HG03025 (cell line): ENCODE results near the gene ZDHHC22.

ENCODE experiments used
- ATAC-seq: cut with Tn5 transposase; IDR thresholded peaks from one replicate; pipeline ENCODE4 v1.9.1; 2021; ENCODE audit warnings: mild to moderate bottlenecking, moderate library complexity; ENCODE audit not compliant: unreplicated experiment, low FRiP score

ZDHHC22 gene

DNA sequence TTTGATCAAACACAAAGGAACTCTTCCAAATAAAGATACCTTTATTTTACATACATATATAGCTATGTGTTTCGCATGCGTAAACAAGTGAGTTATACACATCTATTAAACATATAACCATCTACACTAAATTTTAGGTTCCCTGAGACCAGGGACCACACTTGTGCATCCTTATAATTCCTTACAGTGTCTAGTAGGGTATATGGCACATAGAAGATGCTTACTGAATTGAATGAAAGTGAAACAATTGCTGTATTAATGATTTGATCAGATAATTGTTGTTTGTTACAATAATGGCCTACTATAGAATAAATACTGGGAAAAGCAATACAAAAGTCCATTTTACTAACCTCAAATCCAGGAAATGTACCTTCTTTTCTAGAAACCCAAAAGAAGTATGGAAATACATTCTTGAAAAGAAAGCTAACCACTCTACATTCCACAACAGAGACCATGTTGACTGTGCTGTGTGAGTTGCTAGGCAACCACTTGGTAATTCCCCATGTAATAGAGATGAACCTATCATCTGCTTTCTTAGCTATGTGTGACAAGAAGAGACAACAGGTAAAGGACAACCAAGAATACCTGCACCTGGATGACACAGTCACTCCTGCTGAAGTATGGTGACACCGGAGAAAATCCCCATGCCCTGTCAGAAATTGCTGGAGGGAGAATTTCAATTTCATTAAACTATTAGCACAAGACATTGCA lies 55.4 kb downstream of the ZDHHC22 start:
- no peak for ATAC-seq

DNA sequence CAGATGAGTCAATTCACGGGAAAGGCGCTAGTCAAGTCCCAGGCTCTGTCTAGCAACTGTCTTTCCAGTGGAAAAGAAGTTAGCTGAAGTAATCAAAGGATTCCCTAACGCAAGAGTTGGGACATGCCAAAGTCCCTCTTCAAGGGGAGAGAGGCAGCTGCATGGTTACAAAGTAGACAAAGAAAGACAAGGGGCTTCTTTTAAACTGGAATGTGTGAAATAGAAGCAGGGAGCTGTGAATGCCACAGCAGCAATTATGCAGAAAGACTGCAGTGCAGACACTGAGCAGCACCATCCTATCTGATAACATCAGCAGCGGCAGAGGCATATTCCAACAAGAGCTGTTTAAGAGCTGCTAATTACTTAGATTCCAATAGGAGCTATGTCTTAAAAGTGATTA lies 56.1 kb downstream of the ZDHHC22 start:
- ATAC-seq: no peak

GRCh38 chr14:77084985-77085384 lies 56.6 kb downstream of the ZDHHC22 start:
- no peak for ATAC-seq

DNA sequence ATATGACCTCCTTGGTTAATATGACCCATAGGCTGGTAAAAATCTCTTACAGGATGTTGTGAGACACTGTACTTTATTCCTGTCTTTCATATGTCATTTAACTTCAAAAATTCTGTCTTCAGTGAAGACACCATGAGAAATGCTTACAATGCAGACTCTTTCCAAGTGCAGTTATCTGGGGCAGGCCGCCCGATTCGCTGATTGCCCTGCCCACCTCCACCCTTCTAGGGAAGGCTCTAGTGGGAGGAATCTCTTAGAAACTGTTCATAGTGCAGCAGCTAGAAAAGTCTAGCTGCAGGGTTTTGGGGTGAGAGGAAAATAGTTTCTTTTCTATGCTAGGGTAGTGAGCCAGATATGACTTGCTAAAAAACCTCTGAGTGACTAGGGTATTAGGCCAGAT lies 58.5 kb downstream of the ZDHHC22 start:
- no peak for ATAC-seq

- ATAC-seq: no peak
Measured at GRCh38 chr14:77082356-77082755, 59.2 kb downstream of the ZDHHC22 start.
